IMR-90 (cell line): Measurements from ENCODE around the gene SLC39A11. TPM values are rescaled to one million over a fixed set of nuclear protein-coding genes. Genes with fewer than 3 reads are reported as not detected.

Experiments
- ATAC-seq: fragments of 200-7000 bp; cut with Tn5 transposase; 2 replicates; pipeline ENCODE4 v1.9.1; 2020; ENCODE audit warnings: low read depth, mild to moderate bottlenecking, moderate library complexity
- BruUV-seq: library from RNA; stranded (reverse); fragments of 400-500 nt; replicated peaks from 2 replicates; lab custom pipeline; 2021; lab: Mats Ljungman, UMichigan
- CTCF ChIA-PET: fragments of 300-600 bp; formaldehyde crosslinking; extraction: SDS; loops from one replicate; lab custom pipeline; 2021; ENCODE audit warnings: antibody characterized with exemption; lab: Yijun Ruan, JAX
- POLR2A ChIA-PET: fragments of 300-600 bp; sonication (Branson Sonifier 250); formaldehyde crosslinking; loops from one replicate; lab custom pipeline; 2022; ENCODE audit warnings: antibody characterized with exemption; ENCODE audit not compliant: unreplicated experiment; lab: Charles Lee
- DNase-seq: peaks from one replicate; pipeline ENCODE4 v3.0.0; 2013
- H2AFZ ChIP-seq: replicated peaks from 2 replicates; pipeline ENCODE3; 2013; ENCODE audit warnings: low read length, mild to moderate bottlenecking; ENCODE audit not compliant: poor library complexity
- H2AK5ac ChIP-seq: 2 replicates; pipeline ENCODE4 v1.6.1; 2013; ENCODE audit warnings: low read depth, low read length, inconsistent platforms
- H2AK9ac ChIP-seq: replicated peaks from 2 replicates; pipeline ENCODE3; 2013; ENCODE audit warnings: mild to moderate bottlenecking, low read depth, low read length, moderate library complexity; ENCODE audit not compliant: poor library complexity
- H2BK120ac ChIP-seq: 2 replicates; pipeline ENCODE4 v1.6.1; 2013; ENCODE audit warnings: low read depth, low read length, inconsistent platforms
- H2BK15ac ChIP-seq: 3 replicates; pipeline ENCODE4 v1.6.1; 2013; ENCODE audit warnings: low read depth, low read length, inconsistent platforms
- H2BK20ac ChIP-seq: 2 replicates; pipeline ENCODE4 v1.6.1; 2013; ENCODE audit warnings: low read depth, mild to moderate bottlenecking, inconsistent platforms, low read length, moderate library complexity
- H2BK5ac ChIP-seq: 2 replicates; pipeline ENCODE4 v1.6.1; 2013; ENCODE audit warnings: mild to moderate bottlenecking, low read depth, low read length, inconsistent platforms; ENCODE audit not compliant: poor library complexity, severe bottlenecking
- H3K14ac ChIP-seq: replicated peaks from 2 replicates; pipeline ENCODE4 v1.6.1; 2013; ENCODE audit warnings: low read depth, low read length, inconsistent platforms
- H3K18ac ChIP-seq: 2 replicates; pipeline ENCODE4 v1.6.1; 2013; ENCODE audit warnings: low read depth, low read length, control low read depth
- H3K23ac ChIP-seq: 2 replicates; pipeline ENCODE4 v1.6.1; 2013; ENCODE audit warnings: low read depth, low read length, inconsistent platforms
- H3K27ac ChIP-seq: 2 replicates; pipeline ENCODE4 v1.5.1; 2013; ENCODE audit warnings: mild to moderate bottlenecking, control low read depth, low read length; ENCODE audit not compliant: insufficient read depth
- H3K27me3 ChIP-seq: 2 replicates; pipeline ENCODE4 v1.6.1; 2013; ENCODE audit warnings: low read length; ENCODE audit not compliant: control insufficient read depth, insufficient read depth
- H3K36me3 ChIP-seq: 2 replicates; pipeline ENCODE4 v1.6.1; 2013; ENCODE audit warnings: low read length, mixed read lengths; ENCODE audit not compliant: control insufficient read depth, insufficient read depth
- H3K4ac ChIP-seq: 2 replicates; pipeline ENCODE4 v1.6.1; 2013; ENCODE audit warnings: low read depth, low read length, inconsistent platforms
- H3K4me1 ChIP-seq: 2 replicates; pipeline ENCODE4 v1.6.1; 2013; ENCODE audit warnings: low read length, mixed read lengths; ENCODE audit not compliant: control insufficient read depth, insufficient read depth
- H3K4me2 ChIP-seq: 2 replicates; pipeline ENCODE4 v1.6.1; 2013; ENCODE audit warnings: low read depth, mild to moderate bottlenecking, control low read depth, low read length, moderate library complexity
- H3K4me3 ChIP-seq: 2 replicates; pipeline ENCODE4 v1.5.1; 2013; ENCODE audit warnings: low read depth, mild to moderate bottlenecking, control low read depth, low read length, moderate library complexity; ENCODE audit not compliant: insufficient read depth
- H3K56ac ChIP-seq: 2 replicates; pipeline ENCODE4 v1.6.1; 2013; ENCODE audit warnings: low read length, inconsistent platforms; ENCODE audit not compliant: insufficient read depth; ENCODE audit errors: extremely low read depth
- H3K79me1 ChIP-seq, 2 experiments: 2 replicates each; pipeline ENCODE4 v1.6.1; 2013; ENCODE audit warnings: low read length in 2 of 2, inconsistent platforms in 1 of 2, low read depth in 1 of 2
- H3K9ac ChIP-seq: 2 replicates; pipeline ENCODE4 v1.6.1; 2013; ENCODE audit warnings: low read depth, low read length, control low read depth
- H3K9me1 ChIP-seq: 2 replicates; pipeline ENCODE4 v1.6.1; 2013; ENCODE audit warnings: low read length, inconsistent platforms; ENCODE audit not compliant: insufficient read depth
- H3K9me3 ChIP-seq: 2 replicates; pipeline ENCODE4 v1.6.1; 2013; ENCODE audit warnings: low read length; ENCODE audit not compliant: control insufficient read depth, insufficient read depth
- H4K20me1 ChIP-seq: 2 replicates; pipeline ENCODE4 v1.6.1; 2013; ENCODE audit warnings: low read length, inconsistent platforms; ENCODE audit not compliant: insufficient read depth
- H4K5ac ChIP-seq: 2 replicates; pipeline ENCODE4 v1.6.1; 2013; ENCODE audit warnings: mild to moderate bottlenecking, low read depth, low read length, control low read depth
- H4K8ac ChIP-seq, 2 experiments: 2 replicates each; pipeline ENCODE4 v1.6.1; 2013; ENCODE audit warnings: low read depth in 2 of 2, low read length in 2 of 2, control low read depth in 1 of 2, inconsistent platforms in 1 of 2
- H4K91ac ChIP-seq: 2 replicates; pipeline ENCODE4 v1.6.1; 2013; ENCODE audit warnings: low read depth, low read length, inconsistent platforms; ENCODE audit not compliant: insufficient read depth
- MAFK ChIP-seq: IDR thresholded peaks from 2 replicates; pipeline ENCODE4 v1.6.1; 2012; ENCODE audit warnings: low read depth, low read length, improper control_type of control experiment
- MAZ ChIP-seq: IDR thresholded peaks from 2 replicates; pipeline ENCODE4 v1.6.1; 2012; ENCODE audit warnings: low read depth, mild to moderate bottlenecking, low read length, improper control_type of control experiment, moderate library complexity, borderline replicate concordance
- POLR2A ChIP-seq: IDR thresholded peaks from 2 replicates; pipeline ENCODE4 v1.6.1; 2012; ENCODE audit warnings: mild to moderate bottlenecking, low read depth, low read length
- RFX5 ChIP-seq: IDR thresholded peaks from 2 replicates; pipeline ENCODE4 v1.8.0; 2012; ENCODE audit warnings: low read depth, mild to moderate bottlenecking, low read length, moderate library complexity
- SMC3 ChIP-seq: fragments of 150-350 bp; IDR thresholded peaks from 2 replicates; pipeline ENCODE4 v1.6.1; 2016; ENCODE audit warnings: low read depth, mild to moderate bottlenecking, antibody characterized with exemption, low read length, moderate library complexity
- dilution Hi-C: fragments of 300-500 bp; cut with HindIII; formaldehyde crosslinking; loops from one replicate; pipeline ENCODE4 v1.14.3; 2018; ENCODE audit warnings: low sequenced_read_pairs; ENCODE audit not compliant: unreplicated experiment
- in situ Hi-C: fragments of 300-500 bp; cut with MboI; formaldehyde crosslinking; loops from 3 replicates; pipeline ENCODE4 v1.14.3; 2019; ENCODE audit warnings: low sequenced_read_pairs, inconsistent platforms, mixed read lengths
- intact Hi-C: fragments of 100-400 bp; cut with micrococcal nuclease; formaldehyde crosslinking; loops from 2 replicates; pipeline ENCODE4 v1.10.0; 2022
- polyA plus RNA-seq, 3 experiments: library from polyadenylated mRNA; depleted of rRNA; stranded (reverse); fragments of >200 nt; gene quantifications; 2 replicates each; pipeline ENCODE4 v1.2.3, GENCODE V29; 2012; ENCODE audit warnings: low replicate concordance in 1 of 3
- total RNA-seq: library from RNA; depleted of rRNA; stranded (reverse); fragments of >200 nt; gene quantifications from 2 replicates; pipeline ENCODE4 v1.2.3, GENCODE V29; 2012

Gene SLC39A11
- total and polyA plus RNA-seq, 2 of the 4 experiments (the other 2 are of a cell fraction): 8.8 to 14.3 TPM

DNA sequence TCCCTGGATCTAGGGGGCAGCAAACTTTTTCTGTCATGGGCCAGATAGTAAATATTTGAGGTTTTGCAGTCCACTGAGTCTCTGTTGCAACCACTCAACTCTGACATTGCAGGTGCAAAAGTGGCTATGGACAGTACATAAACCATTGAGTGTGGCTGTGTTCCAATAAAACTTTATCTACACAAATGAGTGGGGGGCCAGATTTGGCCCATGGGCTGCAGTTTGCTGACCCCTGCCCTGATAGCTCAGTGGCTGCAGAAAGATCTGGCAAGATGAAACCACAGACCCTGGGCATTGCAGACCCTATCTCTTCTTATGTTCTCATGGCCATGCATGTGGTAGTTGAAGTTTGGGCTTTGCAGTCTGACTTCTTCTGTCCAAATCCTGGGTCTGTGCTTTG lies 440.5 kb downstream of the SLC39A11 start:
- in situ Hi-C loops (no loop called here), dilution Hi-C loops (no loop called here), intact Hi-C loops (no loop called here)
- no peak overlapping the region for H2AFZ ChIP-seq
- no peaks in the 10 kb centered on the region for H3K4me1 ChIP-seq
- no peaks in the 10 kb centered on the region for H4K20me1 ChIP-seq
- no peak overlapping the region for H2BK5ac ChIP-seq
- H2BK120ac ChIP-seq: no peak overlapping the region
- no peak overlapping the region for H4K5ac ChIP-seq
- CTCF ChIA-PET: no interaction called here
- no peak for ATAC-seq
- H3K18ac ChIP-seq: no peak overlapping the region
- POLR2A ChIA-PET: no interaction called here
- no peaks in the 10 kb centered on the region for H3K79me1 ChIP-seq
- H3K36me3 ChIP-seq: no peaks in the 10 kb centered on the region
- no peak overlapping the region for H2BK20ac ChIP-seq
- no peak overlapping the region for H4K91ac ChIP-seq
- H3K4me3 ChIP-seq: no peak overlapping the region
- no peaks in the 10 kb centered on the region for H3K27me3 ChIP-seq
- no peak overlapping the region for H3K56ac ChIP-seq
- no peak overlapping the region for H4K8ac ChIP-seq
- peaks cover 3% of the 10 kb centered on the region; the same call in 1 of the 2 replicates for H3K9me1 ChIP-seq
- no peak overlapping the region for H3K9ac ChIP-seq
- no peak overlapping the region for H2BK15ac ChIP-seq
- H3K9me3 ChIP-seq: no peaks in the 10 kb centered on the region
- no TSS peak for BruUV-seq
- DNase-seq: no peak
- H3K23ac ChIP-seq: no peak overlapping the region
- no peak overlapping the region for H3K27ac ChIP-seq
- no peak for TF ChIP-seq SMC3
- TF ChIP-seq MAFK: no peak
- no peak for TF ChIP-seq POLR2A
- TF ChIP-seq RFX5: no peak
- no peak for TF ChIP-seq MAZ
- no peak overlapping the region for H3K4me2 ChIP-seq
- H2AK5ac ChIP-seq: no peak overlapping the region
- no peak overlapping the region for H3K14ac ChIP-seq
- H3K4ac ChIP-seq: no peak overlapping the region
- no peak overlapping the region for H2AK9ac ChIP-seq
